Measurements from ENCODE around the gene EPOP. TPM values are rescaled to one million over a fixed set of nuclear protein-coding genes. Genes with fewer than 3 reads are reported as not detected.
"Not testable (repeated sequence)": the region's sequence is repeated elsewhere in the genome, so short reads cannot be mapped to it uniquely, and the experiment has no call there.

The EPOP gene
- total RNA-seq, 1 donor from 2014 or later, result 54.9 TPM

GRCh38 chr17:38626606-38627226 lies 48.0 kb downstream of the EPOP start:
- intact Hi-C loops (cut with micrococcal nuclease); H3K4me3 Mint-ChIP-seq; H3K9me3 Mint-ChIP-seq; H3K36me3 Mint-ChIP-seq (ENCODE audit: low read depth); DNase-seq; H3K27ac Mint-ChIP-seq; H3K4me1 Mint-ChIP-seq: not testable (repeated sequence)
- H3K27me3 Mint-ChIP-seq, result peaks cover 22% of the 10 kb centered on the region

DNA sequence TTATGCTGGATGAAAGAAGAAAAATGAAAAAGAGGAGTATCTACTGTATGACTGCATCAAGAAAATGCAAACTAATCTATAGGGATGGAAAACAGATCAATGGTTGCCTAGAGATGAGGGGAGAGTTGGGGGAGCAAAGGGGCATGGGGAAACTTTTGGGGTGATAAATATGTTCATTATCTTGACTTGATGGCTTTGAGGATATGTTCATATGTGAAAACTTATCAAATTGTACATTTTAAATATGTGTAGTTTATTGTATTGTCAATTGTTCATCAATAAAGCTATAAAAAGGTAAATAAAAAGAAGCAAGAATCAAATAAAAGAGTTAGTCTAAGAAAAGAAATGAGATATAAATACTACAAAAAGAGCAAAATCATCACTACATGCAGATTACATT lies 49.3 kb downstream of the EPOP start:
- H3K27me3 Mint-ChIP-seq, result peaks cover 30% of the 10 kb centered on the region
- H3K27ac Mint-ChIP-seq, result no peak overlapping the region
- no peaks in the 10 kb centered on the region for H3K36me3 Mint-ChIP-seq (ENCODE audit: low read depth)
- H3K9me3 Mint-ChIP-seq, result no peaks in the 10 kb centered on the region
- H3K4me1 Mint-ChIP-seq, result peaks cover 3% of the 10 kb centered on the region
- H3K4me3 Mint-ChIP-seq, result no peak overlapping the region
- intact Hi-C loops (cut with micrococcal nuclease), result no loop called here
- no peak for DNase-seq

- H3K27ac Mint-ChIP-seq; DNase-seq; H3K4me1 Mint-ChIP-seq; H3K9me3 Mint-ChIP-seq; H3K4me3 Mint-ChIP-seq; H3K36me3 Mint-ChIP-seq (ENCODE audit: low read depth); intact Hi-C loops (cut with micrococcal nuclease): not testable (repeated sequence)
- H3K27me3 Mint-ChIP-seq, result peaks cover 30% of the 10 kb centered on the region
These were observed 49.9 kb downstream of the EPOP start for GRCh38 chr17:38624782-38625355.

Other genes with a start within 250 kb of the EPOP start
- gene ARHGAP23, start 246.5 kb downstream of the EPOP start, total RNA-seq, result 0.19 and 0.61 TPM in 2 replicates
- gene SRCIN1, start 69.0 kb downstream of the EPOP start, total RNA-seq, result 0.21 and 0.26 TPM in 2 replicates
- 243 and 248 TPM in 2 replicates for gene MLLT6, start 30.3 kb upstream of the EPOP start, total RNA-seq
- gene CISD3, start 55.4 kb upstream of the EPOP start, total RNA-seq, result 44.0 and 46.7 TPM in 2 replicates
- 4.7 and 5.5 TPM in 2 replicates for gene PCGF2, start 73.4 kb upstream of the EPOP start, total RNA-seq
- gene PSMB3, start 77.8 kb upstream of the EPOP start, total RNA-seq, result 356 and 358 TPM in 2 replicates
- gene PIP4K2B, start 124.6 kb upstream of the EPOP start, total RNA-seq, result 42.8 and 44.3 TPM in 2 replicates
- 32.1 and 32.4 TPM in 2 replicates for gene CWC25, start 150.4 kb upstream of the EPOP start, total RNA-seq
- 1,994 and 2,005 TPM in 2 replicates for gene RPL23, start 178.8 kb upstream of the EPOP start, total RNA-seq
- gene LASP1, start 195.1 kb upstream of the EPOP start, total RNA-seq, result 130 and 131 TPM in 2 replicates